HG03432 (cell line): ENCODE results near the gene MYG1.
A peak's percentile ranks its signal among the peaks of the same experiment; 100 is the strongest.

Source experiments
- ATAC-seq: cut with Tn5 transposase; IDR thresholded peaks from one replicate; pipeline ENCODE4 v1.9.1; 2021; ENCODE audit warnings: mild to moderate bottlenecking, moderate library complexity; ENCODE audit not compliant: unreplicated experiment

Gene MYG1

DNA sequence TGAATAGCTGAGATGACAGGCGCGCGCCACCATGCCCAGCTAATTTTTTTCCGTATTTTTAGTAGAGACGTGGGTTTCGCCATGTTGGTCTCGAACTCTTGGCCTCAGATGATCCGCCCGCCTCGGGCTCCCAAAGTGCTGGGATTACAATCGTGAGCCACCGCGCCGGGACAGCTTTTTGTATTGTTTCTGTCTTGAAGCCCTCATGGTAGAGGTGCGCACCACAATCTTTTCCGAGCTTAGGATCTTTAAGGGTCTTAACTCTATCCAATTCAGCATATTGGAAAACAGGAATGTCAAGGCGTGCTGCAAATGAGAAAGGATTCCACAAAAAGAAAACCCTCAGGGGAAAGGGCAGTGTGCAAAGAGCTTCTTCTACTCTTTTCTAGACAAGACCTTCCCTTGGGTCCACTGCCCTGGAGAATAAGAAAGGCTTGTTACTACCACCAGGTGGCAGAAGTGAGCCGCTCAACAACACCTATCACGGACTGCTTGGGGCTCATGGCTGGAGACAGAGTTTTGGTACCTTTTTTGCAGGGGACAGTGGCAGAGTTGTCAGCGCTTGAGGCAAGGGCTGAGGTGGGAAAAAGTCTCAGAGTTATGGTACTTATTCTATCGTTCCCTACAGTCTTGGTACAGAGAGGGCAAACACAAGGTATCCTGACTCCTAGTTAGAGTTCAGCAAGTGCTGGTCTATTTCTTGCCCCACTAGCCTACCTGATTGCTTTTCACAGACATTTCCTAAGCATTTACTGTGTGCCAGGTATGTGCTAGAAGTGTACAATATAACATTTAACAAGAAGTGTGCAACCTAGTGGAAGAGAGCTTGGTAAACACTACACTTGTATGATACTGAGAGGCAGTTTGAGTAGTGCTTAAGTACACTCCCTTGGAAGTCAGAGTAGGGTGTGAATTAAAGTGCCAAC, 53.1 kb downstream of the MYG1 start:
- peak; percentile 70 for ATAC-seq

DNA sequence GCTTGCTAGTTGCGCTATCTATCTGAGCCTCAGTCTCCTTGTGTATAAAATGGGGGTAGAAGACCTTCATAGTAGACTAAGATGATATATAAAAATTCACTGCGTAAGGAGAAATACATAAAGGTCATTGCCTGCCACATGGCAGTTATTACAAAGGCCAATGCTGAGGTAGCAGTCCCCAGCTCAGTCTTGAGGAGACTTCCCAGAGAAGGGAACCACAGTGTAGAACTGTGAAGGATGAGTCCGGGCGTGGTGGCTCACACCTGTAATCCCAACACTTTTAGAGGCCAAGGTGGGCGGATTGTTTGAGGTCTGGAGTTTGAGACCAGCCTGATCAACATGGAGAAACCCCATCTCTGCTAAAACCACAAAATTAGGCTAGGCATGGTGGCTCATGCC, 53.8 kb downstream of the MYG1 start:
- ATAC-seq, result no peak

DNA sequence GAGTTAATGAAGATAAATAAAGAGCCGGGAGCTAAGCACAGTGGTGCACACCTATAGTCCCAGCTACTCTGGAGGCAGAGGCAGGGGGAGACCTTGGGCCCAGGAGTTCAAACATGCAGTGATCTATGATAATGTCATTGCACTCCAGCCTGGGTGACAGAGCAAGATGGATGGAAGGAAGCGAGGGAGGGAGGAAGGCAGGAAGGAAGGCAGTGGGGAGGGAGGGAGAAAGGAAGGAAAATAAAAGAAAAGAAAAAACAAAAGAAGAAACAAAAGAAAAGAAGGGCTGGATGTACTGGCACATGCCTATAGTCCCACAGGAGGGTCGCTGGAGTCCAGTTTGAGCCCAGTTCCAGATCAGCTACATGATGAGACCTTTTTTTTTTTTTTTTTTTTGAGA, 55.6 kb downstream of the MYG1 start:
- no peak for ATAC-seq
